ENCODE data around the gene TMEM138. TPM values are rescaled to one million over a fixed set of nuclear protein-coding genes. Genes with fewer than 3 reads are reported as not detected.

Gene TMEM138
- total and polyA plus RNA-seq, 2 of the 13 experiments (the other 11 are each of a cell fraction or from before 2014, with no cell fraction given) = 43.5 to 61.0 TPM

- no peak for TF ChIP-seq ADNP (CRISPR knock-in tag; IDR thresholded peaks at IDR 0.05)
- TF ChIP-seq ZFY (CRISPR knock-in tag; IDR thresholded peaks at IDR 0.05) = peak; percentile 97
- no peak for TF ChIP-seq TBP (CRISPR knock-in tag; IDR thresholded peaks at IDR 0.05)
- TF ChIP-seq FOXO1 (CRISPR knock-in tag; IDR thresholded peaks at IDR 0.05) = peak; percentile 51
- TF ChIP-seq RXRA (CRISPR knock-in tag; IDR thresholded peaks at IDR 0.05) = peak; percentile 76
- no peak for TF ChIP-seq ZNF432 (CRISPR knock-in tag; IDR thresholded peaks at IDR 0.05; ENCODE audit: borderline replicate concordance)
- no peak for TF ChIP-seq ZNF615 (CRISPR knock-in tag; IDR thresholded peaks at IDR 0.05; ENCODE audit: borderline replicate concordance)
- 0 out of 2 replicates have a peak, but pooled peaks have one; percentile 28 for TF ChIP-seq HIVEP1 (CRISPR knock-in tag; IDR thresholded peaks at IDR 0.05)
- no peak for TF ChIP-seq ZUFSP (CRISPR knock-in tag; IDR thresholded peaks at IDR 0.05; ENCODE audit: borderline replicate concordance)
- TF ChIP-seq NR0B2 (CRISPR knock-in tag; IDR thresholded peaks at IDR 0.05) = no peak
- TF ChIP-seq MBD4 (IDR thresholded peaks at IDR 0.05; ENCODE audit: borderline replicate concordance, low read length) = no peak
- no peak for TF ChIP-seq U2AF2 (IDR thresholded peaks at IDR 0.05; ENCODE audit: low read depth, low read length)
- no peak for TF ChIP-seq ZNF775 (CRISPR knock-in tag; IDR thresholded peaks at IDR 0.05; ENCODE audit: borderline replicate concordance)
- TF ChIP-seq JUND (CRISPR knock-in tag; IDR thresholded peaks at IDR 0.05) = peak; percentile 52; the same call in 1 of the 2 replicates
- TF ChIP-seq KDM5B (CRISPR knock-in tag; IDR thresholded peaks at IDR 0.05; ENCODE audit: borderline replicate concordance) = peak; percentile 74; the same call in 1 of the 2 replicates
- TF ChIP-seq FOXM1 (CRISPR knock-in tag; IDR thresholded peaks at IDR 0.05) = no peak
- peak; percentile 75 for TF ChIP-seq ZMYM4 (CRISPR knock-in tag; IDR thresholded peaks at IDR 0.05)
- 0 out of 2 replicates have a peak, but pooled peaks have one; percentile 65 for TF ChIP-seq THYN1 (CRISPR knock-in tag; IDR thresholded peaks at IDR 0.05; ENCODE audit: borderline replicate concordance, low read depth)
- no peak for TF ChIP-seq ZNF552 (CRISPR knock-in tag; IDR thresholded peaks at IDR 0.05; ENCODE audit: borderline replicate concordance)
- no peak for TF ChIP-seq NR3C1 (CRISPR knock-in tag; IDR thresholded peaks at IDR 0.05)
- peak; percentile 87 for TF ChIP-seq ZNF605 (CRISPR knock-in tag; IDR thresholded peaks at IDR 0.05)
- TF ChIP-seq ETV6 (CRISPR knock-in tag; conservative IDR thresholded peaks at IDR 0.05) = peak; percentile 61; the same call in 1 of the 2 replicates
- peak; percentile 94 for TF ChIP-seq KAT8 (CRISPR knock-in tag; IDR thresholded peaks at IDR 0.05)
- TF ChIP-seq ZNF263 (CRISPR knock-in tag; IDR thresholded peaks at IDR 0.05) = no peak
- peak; percentile 37 for TF ChIP-seq XRCC5 (optimal IDR thresholded peaks at IDR 0.05; ENCODE audit: low read length)
- TF ChIP-seq ZEB1 (IDR thresholded peaks at IDR 0.05; ENCODE audit: insufficient replicate concordance, low read depth) = no peak
- no peak for TF ChIP-seq POGZ (CRISPR knock-in tag; IDR thresholded peaks at IDR 0.05)
- no peak for TF ChIP-seq HOXA7 (CRISPR knock-in tag; IDR thresholded peaks at IDR 0.05)
- TF ChIP-seq ZBTB7A (CRISPR knock-in tag; IDR thresholded peaks at IDR 0.05) = peak; percentile 61; the same call in 1 of the 2 replicates
- no peak for TF ChIP-seq ZNF549 (CRISPR knock-in tag; IDR thresholded peaks at IDR 0.05)
Observed at GRCh38 chr11:61332797-61333549, 29.2 kb upstream of the TMEM138 start, which contains the start of the genes DDB1 and TKFC (continued).
